ENCODE results near the gene ESF1. TPM values are rescaled to one million over a fixed set of nuclear protein-coding genes. Genes with fewer than 3 reads are reported as not detected.

Gene ESF1
- total and polyA plus RNA-seq, 10 of the 15 experiments (the other 5 are each of a cell fraction or from before 2014, with no cell fraction given) = 9.2 to 36.2 (median 18.4) TPM

DNA sequence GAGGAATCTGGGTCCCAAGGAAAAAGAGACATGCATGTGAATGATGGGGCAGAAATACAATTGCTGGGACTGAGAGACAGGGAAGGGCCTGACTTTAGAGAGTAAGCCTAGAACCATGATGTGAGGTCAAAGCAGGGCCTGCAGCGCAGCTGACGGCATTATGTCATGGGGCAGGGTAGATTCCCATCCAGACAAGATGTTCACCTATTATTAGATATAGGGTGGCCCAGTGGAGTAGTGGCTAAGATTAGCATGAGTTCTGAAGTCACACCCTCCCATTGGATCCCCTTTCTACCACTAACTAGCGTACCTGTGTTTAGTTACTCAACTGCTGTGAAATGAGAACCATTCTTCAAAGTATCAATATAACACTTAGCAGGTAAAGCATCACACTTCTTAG lies 39.7 kb upstream of the ESF1 start:
- Histone ChIP-seq H3K36me3 (ENCODE audit: control insufficient read depth in 2 of 2, insufficient read depth in 2 of 2, low read length in 1 of 2) (no peaks in the 10 kb centered on the region; a peak in 1 of 4 replicates), H3K4me3 (no peak overlapping the region), H3K9me3 (replicated peaks; ENCODE audit: control insufficient read depth, insufficient read depth, low read length) (no peaks in the 10 kb centered on the region), H3K79me2 (ENCODE audit: control insufficient read depth, insufficient read depth, low read length) (no peaks in the 10 kb centered on the region), H4K20me1 (ENCODE audit: control insufficient read depth, insufficient read depth) (no peaks in the 10 kb centered on the region), H2AFZ (ENCODE audit: control insufficient read depth, low read depth, low read length) (no peak overlapping the region), H3K4me1 (ENCODE audit: control insufficient read depth, insufficient read depth, low read length) (no peaks in the 10 kb centered on the region), H3K9ac (ENCODE audit: control insufficient read depth, insufficient read depth, low read length) (no peak overlapping the region), H3K27ac (ENCODE audit: control insufficient read depth, insufficient read depth) (no peak overlapping the region), H3K4me2 (ENCODE audit: control insufficient read depth, insufficient read depth) (no peak overlapping the region), H3K27me3 (replicated peaks in 1 of 2; ENCODE audit: control insufficient read depth in 2 of 2, insufficient read depth in 2 of 2, low read length in 1 of 2) (no peaks in the 10 kb centered on the region)
- intact Hi-C loops (cut with micrococcal nuclease; ENCODE audit: unreplicated experiment) (loop anchor here (5.0 kb wide), 1 partner anchor 128 kb away; no protein-coding TSS in a partner anchor), in situ Hi-C loops (cut with MboI) (loop anchor here (5.0 kb wide), 1 partner anchor 238 kb away; no protein-coding TSS in a partner anchor)
- RAD21 ChIA-PET (ENCODE audit: unreplicated experiment) = no interaction called here
- TF ChIP-seq ATF3 (IDR thresholded peaks at IDR 0.05; ENCODE audit: borderline replicate concordance, extremely low read depth, low read depth, low read length) = no peak
- TF ChIP-seq, protein P1, sequence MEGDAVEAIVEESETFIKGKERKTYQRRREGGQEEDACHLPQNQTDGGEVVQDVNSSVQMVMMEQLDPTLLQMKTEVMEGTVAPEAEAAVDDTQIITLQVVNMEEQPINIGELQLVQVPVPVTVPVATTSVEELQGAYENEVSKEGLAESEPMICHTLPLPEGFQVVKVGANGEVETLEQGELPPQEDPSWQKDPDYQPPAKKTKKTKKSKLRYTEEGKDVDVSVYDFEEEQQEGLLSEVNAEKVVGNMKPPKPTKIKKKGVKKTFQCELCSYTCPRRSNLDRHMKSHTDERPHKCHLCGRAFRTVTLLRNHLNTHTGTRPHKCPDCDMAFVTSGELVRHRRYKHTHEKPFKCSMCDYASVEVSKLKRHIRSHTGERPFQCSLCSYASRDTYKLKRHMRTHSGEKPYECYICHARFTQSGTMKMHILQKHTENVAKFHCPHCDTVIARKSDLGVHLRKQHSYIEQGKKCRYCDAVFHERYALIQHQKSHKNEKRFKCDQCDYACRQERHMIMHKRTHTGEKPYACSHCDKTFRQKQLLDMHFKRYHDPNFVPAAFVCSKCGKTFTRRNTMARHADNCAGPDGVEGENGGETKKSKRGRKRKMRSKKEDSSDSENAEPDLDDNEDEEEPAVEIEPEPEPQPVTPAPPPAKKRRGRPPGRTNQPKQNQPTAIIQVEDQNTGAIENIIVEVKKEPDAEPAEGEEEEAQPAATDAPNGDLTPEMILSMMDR (IDR thresholded peaks at IDR 0.05 in 2 of 3, conservative IDR thresholded peaks at IDR 0.05 in 1 of 3; ENCODE audit: control insufficient read depth in 2 of 3, extremely low read depth in 1 of 3, insufficient read depth in 1 of 3, low read depth in 3 of 3, low read length in 3 of 3) = no peak
- no peak for TF ChIP-seq HDGF (IDR thresholded peaks at IDR 0.05)
- TF ChIP-seq SMARCA5 (IDR thresholded peaks at IDR 0.05) = no peak
- TF ChIP-seq YY1 (IDR thresholded peaks at IDR 0.05; ENCODE audit: low read depth, low read length) = no peak
- no peak for TF ChIP-seq ZNF217 (IDR thresholded peaks at IDR 0.05)
- TF ChIP-seq ASH2L (IDR thresholded peaks at IDR 0.05; ENCODE audit: borderline replicate concordance, low read depth) = no peak
- TF ChIP-seq CBFB (IDR thresholded peaks at IDR 0.05; ENCODE audit: low read depth) = no peak
- TF ChIP-seq MYC (IDR thresholded peaks at IDR 0.05; ENCODE audit: insufficient read depth, insufficient read length, insufficient replicate concordance, low read length, severe bottlenecking) = no peak
- no peak for TF ChIP-seq HDAC2 (IDR thresholded peaks at IDR 0.05)
- TF ChIP-seq SUZ12 (IDR thresholded peaks at IDR 0.05; ENCODE audit: unreplicated experiment) = no peak
- TF ChIP-seq TBL1XR1 (IDR thresholded peaks at IDR 0.05; ENCODE audit: low read depth, low read length) = no peak
- TF ChIP-seq, protein P2, sequence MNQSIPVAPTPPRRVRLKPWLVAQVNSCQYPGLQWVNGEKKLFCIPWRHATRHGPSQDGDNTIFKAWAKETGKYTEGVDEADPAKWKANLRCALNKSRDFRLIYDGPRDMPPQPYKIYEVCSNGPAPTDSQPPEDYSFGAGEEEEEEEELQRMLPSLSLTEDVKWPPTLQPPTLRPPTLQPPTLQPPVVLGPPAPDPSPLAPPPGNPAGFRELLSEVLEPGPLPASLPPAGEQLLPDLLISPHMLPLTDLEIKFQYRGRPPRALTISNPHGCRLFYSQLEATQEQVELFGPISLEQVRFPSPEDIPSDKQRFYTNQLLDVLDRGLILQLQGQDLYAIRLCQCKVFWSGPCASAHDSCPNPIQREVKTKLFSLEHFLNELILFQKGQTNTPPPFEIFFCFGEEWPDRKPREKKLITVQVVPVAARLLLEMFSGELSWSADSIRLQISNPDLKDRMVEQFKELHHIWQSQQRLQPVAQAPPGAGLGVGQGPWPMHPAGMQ (IDR thresholded peaks at IDR 0.05; ENCODE audit: borderline replicate concordance) = no peak
- TF ChIP-seq MYB (IDR thresholded peaks at IDR 0.05; ENCODE audit: borderline replicate concordance, low read depth, low read length) = no peak
- TF ChIP-seq, protein P3, sequence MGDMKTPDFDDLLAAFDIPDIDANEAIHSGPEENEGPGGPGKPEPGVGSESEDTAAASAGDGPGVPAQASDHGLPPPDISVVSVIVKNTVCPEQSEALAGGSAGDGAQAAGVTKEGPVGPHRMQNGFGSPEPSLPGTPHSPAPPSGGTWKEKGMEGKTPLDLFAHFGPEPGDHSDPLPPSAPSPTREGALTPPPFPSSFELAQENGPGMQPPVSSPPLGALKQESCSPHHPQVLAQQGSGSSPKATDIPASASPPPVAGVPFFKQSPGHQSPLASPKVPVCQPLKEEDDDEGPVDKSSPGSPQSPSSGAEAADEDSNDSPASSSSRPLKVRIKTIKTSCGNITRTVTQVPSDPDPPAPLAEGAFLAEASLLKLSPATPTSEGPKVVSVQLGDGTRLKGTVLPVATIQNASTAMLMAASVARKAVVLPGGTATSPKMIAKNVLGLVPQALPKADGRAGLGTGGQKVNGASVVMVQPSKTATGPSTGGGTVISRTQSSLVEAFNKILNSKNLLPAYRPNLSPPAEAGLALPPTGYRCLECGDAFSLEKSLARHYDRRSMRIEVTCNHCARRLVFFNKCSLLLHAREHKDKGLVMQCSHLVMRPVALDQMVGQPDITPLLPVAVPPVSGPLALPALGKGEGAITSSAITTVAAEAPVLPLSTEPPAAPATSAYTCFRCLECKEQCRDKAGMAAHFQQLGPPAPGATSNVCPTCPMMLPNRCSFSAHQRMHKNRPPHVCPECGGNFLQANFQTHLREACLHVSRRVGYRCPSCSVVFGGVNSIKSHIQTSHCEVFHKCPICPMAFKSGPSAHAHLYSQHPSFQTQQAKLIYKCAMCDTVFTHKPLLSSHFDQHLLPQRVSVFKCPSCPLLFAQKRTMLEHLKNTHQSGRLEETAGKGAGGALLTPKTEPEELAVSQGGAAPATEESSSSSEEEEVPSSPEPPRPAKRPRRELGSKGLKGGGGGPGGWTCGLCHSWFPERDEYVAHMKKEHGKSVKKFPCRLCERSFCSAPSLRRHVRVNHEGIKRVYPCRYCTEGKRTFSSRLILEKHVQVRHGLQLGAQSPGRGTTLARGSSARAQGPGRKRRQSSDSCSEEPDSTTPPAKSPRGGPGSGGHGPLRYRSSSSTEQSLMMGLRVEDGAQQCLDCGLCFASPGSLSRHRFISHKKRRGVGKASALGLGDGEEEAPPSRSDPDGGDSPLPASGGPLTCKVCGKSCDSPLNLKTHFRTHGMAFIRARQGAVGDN (IDR thresholded peaks at IDR 0.05) = no peak
- DNase-seq (ENCODE audit: low read depth, low spot score) = no peak
- SMC1A ChIA-PET (ENCODE audit: uncharacterized antibody, unreplicated experiment) = interaction anchor here (0.6 to 2.3 kb wide), 3 partner anchors 9 to 232 kb away, joined by 3 to 9 read pairs (median 4); no protein-coding TSS in a partner anchor
- no peak for FAIRE-seq
- POLR2A ChIA-PET = no interaction called here
- no peak for ATAC-seq
- CTCF ChIA-PET = interaction anchor here (1.0 to 1.4 kb wide), 3 partner anchors 37 to 230 kb away, joined by 3 to 4 read pairs (median 3); no protein-coding TSS in a partner anchor
- WGBS (ENCODE audit: insufficient coverage, insufficient replicate concordance, low lambda C conversion rate, missing lambda C conversion rate) = 91% methylated on average over 3 of the region's 3 CpGs
- BruUV-seq (replicated peaks) = no TSS peak

Measured in GM12878 (cell line).